ENCODE results near the gene CHTOP.

GRCh38 chr1:153655333-153655732 is 21.5 kb downstream of the CHTOP start:
- no peak for TF ChIP-seq RFX5 (IDR thresholded peaks at IDR 0.05; ENCODE audit: low read depth, low read length)
- TF ChIP-seq CTCF (conservative IDR thresholded peaks at IDR 0.05; ENCODE audit: low read depth, low read length), result no peak
- TF ChIP-seq USF2 (IDR thresholded peaks at IDR 0.05; ENCODE audit: low read depth, low read length), result no peak
- no peak for TF ChIP-seq POLR2A (IDR thresholded peaks at IDR 0.05; ENCODE audit: low read depth, low read length)
